Measurements from ENCODE around the gene ZFYVE21.
A peak's percentile ranks its signal among the peaks of the same experiment; 100 is the strongest.

Gene ZFYVE21

DNA sequence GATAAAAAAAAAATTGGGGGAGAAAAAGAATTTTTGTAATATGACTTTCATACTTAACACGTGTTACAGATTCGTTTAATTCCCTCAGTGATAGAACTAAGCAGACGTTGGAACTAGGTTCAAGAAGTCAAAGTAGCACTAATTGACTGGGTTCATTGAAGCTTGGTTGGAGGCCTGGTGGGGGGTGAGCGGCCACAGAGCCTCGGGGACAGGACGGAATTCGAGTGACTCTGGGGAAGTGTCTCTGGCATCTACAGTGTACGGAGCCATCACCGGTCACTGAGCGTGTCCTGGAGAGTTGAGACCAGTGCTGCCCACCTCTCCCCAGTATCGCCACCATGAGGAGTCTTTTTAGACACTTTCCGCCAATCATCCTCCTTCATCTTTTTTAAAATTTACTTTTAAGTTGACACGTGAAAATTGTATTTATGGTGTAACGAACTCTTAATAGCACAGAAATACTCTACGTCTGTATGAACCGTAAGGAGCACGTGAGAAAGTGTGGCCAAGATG is 1.3 kb downstream of the ZFYVE21 start:
- H3K27ac ChIP-seq: peak overlapping the region in 3 of 21 experiments; percentile 86 to 89 (median 87)
- H3K4me3 ChIP-seq: peak overlapping the region in 6 of 7 experiments; percentile 39 to 97 (median 77)

GRCh38 chr14:103718572-103718971 is 3.0 kb downstream of the ZFYVE21 start:
- no peak overlapping the region for H3K27ac ChIP-seq
- H3K4me3 ChIP-seq: no peak overlapping the region

DNA sequence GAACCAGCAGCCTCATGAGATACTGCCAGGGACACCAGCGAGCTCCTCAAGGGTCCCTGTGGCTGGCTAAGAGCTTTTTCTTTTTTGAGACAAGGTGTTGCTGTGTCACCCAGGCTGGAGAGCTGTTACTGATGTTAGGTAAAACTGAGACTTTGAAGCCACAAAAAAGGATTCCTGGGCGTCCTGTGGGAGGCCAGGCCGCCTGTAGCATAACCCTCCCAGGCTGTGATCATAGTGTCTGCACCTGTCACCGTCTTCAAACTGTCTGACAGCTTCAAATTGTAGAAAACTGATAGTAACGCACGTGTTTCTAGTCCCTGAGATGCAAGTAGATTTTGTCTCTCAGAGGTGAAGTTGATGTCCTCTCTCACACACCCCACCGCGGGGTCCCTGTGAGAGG is 4.1 kb downstream of the ZFYVE21 start:
- Histone ChIP-seq H3K4me3 (no peak overlapping the region), H3K27ac (no peak overlapping the region)

DNA sequence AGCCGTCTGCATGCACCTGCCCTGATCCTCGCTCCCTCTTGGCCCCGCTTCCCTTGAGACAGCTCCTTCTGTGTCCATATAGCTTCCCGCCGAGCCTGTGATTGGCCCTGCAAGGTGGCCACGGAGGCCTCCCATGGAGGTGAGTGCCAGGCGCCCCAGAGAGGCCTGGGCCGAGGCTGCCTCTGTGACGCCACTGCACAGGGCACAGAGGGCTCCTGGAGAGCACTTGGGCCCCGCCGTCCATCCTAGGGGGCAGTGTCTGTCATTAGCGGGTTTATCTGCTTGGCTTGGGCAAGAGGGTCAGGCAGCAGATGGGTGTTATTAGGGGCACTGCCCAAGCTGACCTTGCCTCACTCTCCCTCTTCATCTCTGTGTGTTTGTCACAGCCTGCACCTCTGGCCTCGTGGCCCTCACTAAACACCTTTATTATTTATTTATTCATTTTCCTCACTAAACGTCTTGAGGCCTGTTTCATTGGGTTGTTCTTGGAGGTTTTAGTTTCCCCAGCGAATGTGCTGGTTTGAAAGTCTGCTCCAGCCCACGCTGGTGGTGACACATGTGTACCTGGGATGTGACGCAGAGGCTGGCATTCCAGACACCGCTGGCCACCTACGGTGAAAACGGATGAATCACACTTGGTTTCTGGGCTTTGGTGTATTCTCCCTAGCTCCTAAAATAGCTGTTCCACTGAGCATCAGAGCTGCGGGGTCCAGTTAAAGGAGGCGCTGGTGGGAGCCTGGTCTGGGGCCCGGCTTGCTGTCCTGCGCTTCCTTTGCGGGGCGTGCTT is 5.9 kb downstream of the ZFYVE21 start:
- Histone ChIP-seq H3K27ac (peak overlapping the region in 5 of 21 experiments; percentile 7 to 54 (median 32)), H3K4me3 (no peak overlapping the region)

GRCh38 chr14:103723748-103724081 is 8.1 kb downstream of the ZFYVE21 start:
- Histone ChIP-seq H3K4me3 (no peak overlapping the region), H3K27ac (peak overlapping the region in 9 of 21 experiments; percentile 29 to 81 (median 56))

DNA sequence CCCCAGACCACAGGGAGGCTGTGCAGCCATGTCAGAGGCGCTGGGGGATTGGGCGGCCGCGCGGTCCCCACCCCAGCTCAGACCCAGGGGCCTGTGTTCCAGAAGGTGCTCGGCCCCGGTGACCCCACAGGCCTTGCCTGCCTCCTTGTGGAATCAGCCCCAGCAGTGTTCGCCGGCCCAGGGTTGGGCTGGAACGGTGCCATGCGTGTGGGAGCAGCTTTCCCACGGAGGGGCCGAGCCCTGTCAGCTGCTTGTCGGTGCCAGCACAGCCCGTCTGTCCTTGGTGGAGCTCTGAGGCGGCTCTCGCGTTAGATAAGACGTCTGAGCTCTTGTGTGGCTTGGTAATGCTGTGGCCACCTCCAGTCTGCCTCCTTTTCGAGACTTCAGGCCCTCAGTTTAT is 8.5 kb downstream of the ZFYVE21 start:
- Histone ChIP-seq H3K4me3 (no peak overlapping the region), H3K27ac (peak overlapping the region in 9 of 21 experiments; percentile 29 to 81 (median 56))

GRCh38 chr14:103725001-103725682 is 9.5 kb downstream of the ZFYVE21 start:
- no peak overlapping the region for H3K4me3 ChIP-seq
- peak overlapping the region in 3 of 21 experiments; percentile 8 to 72 (median 41) for H3K27ac ChIP-seq

- Histone ChIP-seq H3K27ac (peak overlapping the region in 1 of 21 experiments; percentile 8), H3K4me3 (no peak overlapping the region)
These were observed 10.3 kb downstream of the ZFYVE21 start for GRCh38 chr14:103725739-103726395.

GRCh38 chr14:103726474-103726873 is 10.9 kb downstream of the ZFYVE21 start:
- H3K27ac ChIP-seq: no peak overlapping the region
- H3K4me3 ChIP-seq: no peak overlapping the region

- Histone ChIP-seq H3K27ac (peak overlapping the region in 1 of 21 experiments; percentile 29), H3K4me3 (no peak overlapping the region)
These were observed 11.8 kb downstream of the ZFYVE21 start for GRCh38 chr14:103727313-103727980.

GRCh38 chr14:103728141-103728540 is 12.5 kb downstream of the ZFYVE21 start:
- peak overlapping the region in 2 of 21 experiments; percentile 1 to 29 for H3K27ac ChIP-seq
- H3K4me3 ChIP-seq: no peak overlapping the region

- no peak overlapping the region for H3K4me3 ChIP-seq
- peak overlapping the region in 1 of 21 experiments; percentile 29 for H3K27ac ChIP-seq
These were observed 13.1 kb downstream of the ZFYVE21 start for GRCh38 chr14:103728721-103729120.

- Histone ChIP-seq H3K27ac (no peak overlapping the region), H3K4me3 (no peak overlapping the region)
These were observed 14.2 kb downstream of the ZFYVE21 start for GRCh38 chr14:103729496-103730448.

DNA sequence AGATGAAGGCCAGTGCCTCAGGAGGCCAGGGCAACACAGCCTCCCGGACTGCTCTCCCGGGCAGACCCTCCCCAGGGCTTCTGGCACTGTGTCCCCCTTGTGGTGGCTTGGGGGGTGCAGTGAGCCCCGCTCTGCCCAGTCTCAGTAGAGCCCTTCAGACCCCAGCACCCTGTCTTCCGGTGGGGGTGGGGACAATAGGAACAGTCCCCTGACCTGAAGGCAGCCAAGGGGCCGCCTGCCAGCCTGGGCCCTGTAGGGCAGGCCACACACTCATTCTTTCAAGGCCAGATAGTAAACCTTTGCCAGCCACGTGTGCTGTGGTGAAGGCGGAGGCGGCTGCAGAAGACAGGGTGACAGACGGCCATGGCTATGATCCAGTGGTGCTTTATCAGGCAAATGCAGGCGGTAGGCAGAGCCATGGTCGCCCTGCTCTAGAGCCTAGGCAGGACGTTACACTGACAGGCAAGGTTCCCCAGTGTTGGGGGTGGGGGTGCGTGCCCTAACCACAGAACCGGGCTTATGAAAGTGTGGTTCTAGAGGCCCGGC is 15.0 kb downstream of the ZFYVE21 start:
- H3K27ac ChIP-seq: no peak overlapping the region
- H3K4me3 ChIP-seq: no peak overlapping the region

DNA sequence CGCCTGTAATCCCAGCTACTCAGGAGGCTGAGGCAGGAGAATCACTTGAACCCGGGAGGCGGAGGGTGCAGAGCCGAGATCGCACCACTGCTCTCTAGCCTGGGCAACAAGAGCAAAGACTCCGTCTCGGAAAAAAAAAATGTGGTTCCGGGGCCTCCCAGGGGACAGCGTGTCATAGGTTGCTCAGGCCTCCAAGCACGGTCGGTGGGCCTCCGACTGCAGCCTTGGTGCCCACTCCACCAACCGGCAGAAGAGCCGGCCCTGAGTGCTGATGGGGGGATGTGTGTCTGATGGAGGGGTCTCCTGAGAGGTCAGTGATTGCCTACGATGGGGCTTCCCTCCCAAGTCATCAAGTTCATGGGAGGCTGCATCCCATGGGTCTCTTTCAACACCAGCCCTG is 15.9 kb downstream of the ZFYVE21 start:
- Histone ChIP-seq H3K27ac (peak overlapping the region in 1 of 21 experiments; percentile 49), H3K4me3 (no peak overlapping the region)

DNA sequence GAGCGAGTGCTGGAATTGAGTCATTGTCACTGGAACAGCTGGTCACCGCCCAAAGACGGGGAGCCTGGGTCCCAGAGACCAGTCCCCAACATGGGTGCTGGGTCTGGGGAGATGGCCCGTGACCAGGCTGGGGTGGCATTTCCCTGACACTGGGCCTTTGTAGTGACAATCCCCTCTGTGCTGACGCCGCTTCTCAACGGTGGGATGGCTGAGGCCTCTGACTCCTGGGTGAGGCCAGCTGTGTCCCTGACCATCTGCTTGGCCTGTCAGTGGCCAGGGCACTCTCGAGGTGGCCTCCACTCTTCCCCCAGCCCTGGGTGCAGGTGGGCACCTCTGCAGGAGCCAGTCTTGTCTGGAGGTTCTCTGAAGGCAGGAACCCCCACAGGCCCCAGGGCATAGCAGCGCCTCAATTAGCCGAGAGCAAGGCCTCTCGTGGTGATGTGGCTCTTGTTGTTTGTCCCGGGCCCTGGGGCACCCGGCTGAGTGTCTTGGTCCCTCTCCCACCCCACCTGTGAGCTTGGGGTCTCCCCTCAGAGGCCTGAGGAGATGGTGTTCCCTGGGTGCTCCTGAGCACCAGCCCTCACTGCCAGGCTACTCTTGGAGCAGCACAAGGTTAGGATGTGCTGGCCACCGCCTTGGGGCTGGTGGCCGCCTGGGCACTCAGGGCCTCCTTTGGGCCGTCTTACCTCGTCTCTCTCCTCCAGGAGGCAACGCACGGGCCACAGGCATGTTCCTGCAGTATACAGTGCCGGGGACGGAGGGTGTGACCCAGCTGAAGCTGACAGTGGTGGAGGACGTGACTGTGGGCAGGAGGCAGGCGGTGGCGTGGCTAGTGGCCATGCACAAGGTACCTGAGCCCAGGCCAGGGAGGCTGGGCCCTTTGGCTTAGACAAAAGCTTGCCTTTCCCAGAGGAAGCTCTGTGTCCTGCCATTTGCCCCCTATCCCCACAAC is 16.6 kb downstream of the ZFYVE21 start:
- H3K27ac ChIP-seq: peak overlapping the region in 1 of 21 experiments; percentile 49
- no peak overlapping the region for H3K4me3 ChIP-seq

DNA sequence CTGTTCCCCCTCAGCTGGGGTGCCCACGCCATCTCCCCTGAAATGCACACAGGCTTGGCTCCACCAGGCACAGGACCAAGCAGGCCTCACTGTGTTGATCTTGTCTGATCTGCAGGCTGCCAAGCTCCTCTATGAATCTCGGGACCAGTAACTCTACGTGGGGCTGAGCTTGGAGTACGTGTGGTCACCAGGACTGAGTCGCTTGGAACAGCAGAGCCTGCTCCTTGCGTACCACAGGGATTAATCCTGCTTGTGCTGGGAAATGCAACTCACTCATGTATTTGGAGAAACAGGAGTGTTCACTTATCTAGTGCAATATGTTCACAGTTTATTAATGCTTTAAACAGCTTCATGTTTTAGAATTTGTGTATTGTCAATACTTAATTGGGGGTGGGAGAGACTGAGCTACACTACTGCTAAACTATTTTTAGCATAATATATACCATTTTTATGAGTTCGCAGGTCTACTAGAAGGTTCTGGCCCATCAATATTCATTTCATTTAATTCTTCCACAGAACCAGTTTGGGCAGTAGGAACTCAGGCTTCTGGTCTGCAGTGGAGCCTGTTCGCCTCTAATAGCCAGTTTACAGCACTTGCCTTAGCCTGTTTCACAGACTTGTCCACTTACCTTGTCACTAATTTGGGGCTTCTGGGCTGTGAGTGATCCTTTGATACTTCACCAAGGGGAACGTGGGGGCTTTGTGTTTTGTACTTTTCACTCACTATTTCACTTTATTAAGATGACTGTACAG is 17.4 kb downstream of the ZFYVE21 start:
- Histone ChIP-seq H3K27ac (peak overlapping the region in 1 of 21 experiments; percentile 49), H3K4me3 (no peak overlapping the region)
